H1 (cell line): ENCODE measurements around the gene SPACA9. TPM values are rescaled to one million over a fixed set of nuclear protein-coding genes. Genes with fewer than 3 reads are reported as not detected.

ENCODE experiments used
- CTCF ChIA-PET: fragments of 300-600 bp; sonication (Branson Sonifier 250); formaldehyde crosslinking; loops from one replicate; lab custom pipeline; 2021; ENCODE audit not compliant: partially characterized antibody; lab: Charles Lee
- POLR2A ChIA-PET: fragments of 300-600 bp; sonication (Branson Sonifier 250); formaldehyde crosslinking; loops from one replicate; lab custom pipeline; 2021; ENCODE audit warnings: inconsistent platforms; ENCODE audit not compliant: partially characterized antibody; lab: Charles Lee
- DNase-seq, 2 experiments: peaks; one replicate each; pipeline versions ENCODE4 v3.0.0 to v3.0.0-alpha.2; 2010 to 2022; ENCODE audit warnings: low spot score in 2 of 2, low read depth in 1 of 2, mixed read lengths in 1 of 2
- FAIRE-seq: peaks from 2 replicates; lab custom pipeline; 2011; peaks lifted over from hg19 to GRCh38; lab: Jason Lieb, UNC
- H2AFZ ChIP-seq: 2 replicates; pipeline ENCODE4 v1.8.1; 2012; ENCODE audit warnings: low read length, inconsistent platforms
- H2AK5ac ChIP-seq: 2 replicates; pipeline ENCODE4 v1.6.1; 2013; ENCODE audit warnings: low read depth, low read length
- H2BK120ac ChIP-seq: replicated peaks from 2 replicates; pipeline ENCODE3; 2013; ENCODE audit warnings: low read depth, low read length, inconsistent platforms
- H2BK12ac ChIP-seq: 2 replicates; pipeline ENCODE4 v1.6.1; 2013; ENCODE audit warnings: low read depth, low read length
- H2BK15ac ChIP-seq: 2 replicates; pipeline ENCODE4 v1.6.1; 2013; ENCODE audit warnings: low read length
- H2BK20ac ChIP-seq: 2 replicates; pipeline ENCODE4 v1.6.1; 2013; ENCODE audit warnings: low read length
- H2BK5ac ChIP-seq: 2 replicates; pipeline ENCODE4 v1.6.1; 2013; ENCODE audit warnings: low read depth, low read length
- H3K14ac ChIP-seq: 2 replicates; pipeline ENCODE4 v1.6.1; 2013; ENCODE audit warnings: inconsistent platforms; ENCODE audit not compliant: insufficient read length
- H3K18ac ChIP-seq: 2 replicates; pipeline ENCODE4 v1.6.1; 2013; ENCODE audit warnings: low read length; ENCODE audit errors: extremely low read depth
- H3K23ac ChIP-seq: 2 replicates; pipeline ENCODE4 v1.6.1; 2013; ENCODE audit warnings: inconsistent platforms; ENCODE audit not compliant: insufficient read length
- H3K23me2 ChIP-seq: 2 replicates; pipeline ENCODE4 v1.6.1; 2013; ENCODE audit warnings: low read depth, low read length
- H3K27ac ChIP-seq: 2 replicates; pipeline ENCODE4 v1.6.1; 2011; ENCODE audit warnings: low read depth, low read length, inconsistent platforms
- H3K27me3 ChIP-seq, 4 experiments: replicated peaks in 1 of 4; 1 replicate in 1 of 4; 2 replicates in 3 of 4; pipeline versions ENCODE4 v1.6.1 to v1.8.1; 2011 to 2013; ENCODE audit warnings: low read length in 3 of 4, mild to moderate bottlenecking in 3 of 4, inconsistent platforms in 2 of 4, mixed read lengths in 2 of 4, moderate library complexity in 1 of 4; ENCODE audit not compliant: control insufficient read depth in 3 of 4, insufficient read depth in 3 of 4; ENCODE audit errors: extremely low read depth in 1 of 4
- H3K36me3 ChIP-seq, 4 experiments: 2 replicates each; pipeline versions ENCODE4 v1.6.1 to v1.8.1; 2011 to 2013; ENCODE audit warnings: mild to moderate bottlenecking in 4 of 4, low read length in 3 of 4, moderate library complexity in 2 of 4, control low read depth in 1 of 4, inconsistent platforms in 1 of 4; ENCODE audit not compliant: insufficient read depth in 4 of 4, control insufficient read depth in 2 of 4
- H3K4ac ChIP-seq: replicated peaks from 2 replicates; pipeline ENCODE3; 2013; ENCODE audit warnings: low read length, low read depth, mixed read lengths, inconsistent platforms; ENCODE audit not compliant: insufficient read length
- H3K4me1 ChIP-seq, 4 experiments: replicated peaks in 1 of 4; 1 replicate in 1 of 4; 2 replicates in 3 of 4; pipeline versions ENCODE4 v1.6.1 to v1.8.1; 2011 to 2013; ENCODE audit warnings: low read length in 3 of 4, inconsistent platforms in 2 of 4, mixed read lengths in 1 of 4; ENCODE audit not compliant: insufficient read depth in 4 of 4, control insufficient read depth in 3 of 4
- H3K4me2 ChIP-seq, 2 experiments: 2 replicates each; pipeline versions ENCODE4 v1.6.1 to v1.8.1; 2011 to 2013; ENCODE audit warnings: low read depth in 2 of 2, low read length in 2 of 2, control low read depth in 1 of 2, inconsistent platforms in 1 of 2, mild to moderate bottlenecking in 1 of 2; ENCODE audit not compliant: insufficient read depth in 1 of 2
- H3K4me3 ChIP-seq, 4 experiments: fragments of 200-600, 300-600 bp in 1 of 4; sonication (generic), shearing (Covaris generic), sonication (Bioruptor Twin) in 1 of 4; 2 replicates each; pipeline versions ENCODE4 v1.5.1 to v1.8.1; 2011 to 2016; ENCODE audit warnings: low read length in 4 of 4, low read depth in 3 of 4, control low read depth in 2 of 4, inconsistent platforms in 2 of 4, mild to moderate bottlenecking in 2 of 4, mixed read lengths in 1 of 4, moderate library complexity in 1 of 4; ENCODE audit not compliant: insufficient read depth in 2 of 4; ENCODE audit errors: extremely low read depth in 1 of 4
- H3K56ac ChIP-seq: replicated peaks from 2 replicates; pipeline ENCODE3; 2013; ENCODE audit warnings: low read depth, mild to moderate bottlenecking, mixed read lengths, low read length, inconsistent platforms; ENCODE audit not compliant: insufficient read length
- H3K79me1 ChIP-seq: 2 replicates; pipeline ENCODE4 v1.6.1; 2013; ENCODE audit warnings: low read depth, low read length, control low read depth
- H3K79me2 ChIP-seq, 2 experiments: 2 replicates each; pipeline versions ENCODE4 v1.6.1 to v1.8.1; 2012 to 2013; ENCODE audit warnings: low read length in 2 of 2, mild to moderate bottlenecking in 2 of 2, inconsistent platforms in 1 of 2; ENCODE audit not compliant: insufficient read depth in 2 of 2, control insufficient read depth in 1 of 2
- H3K9ac ChIP-seq, 4 experiments: replicated peaks in 1 of 4; 1 replicate in 1 of 4; 2 replicates in 3 of 4; pipeline versions ENCODE4 v1.6.1 to v1.8.1; 2011 to 2013; ENCODE audit warnings: low read depth in 3 of 4, low read length in 3 of 4, control low read depth in 2 of 4, mild to moderate bottlenecking in 2 of 4, moderate library complexity in 2 of 4, inconsistent platforms in 1 of 4; ENCODE audit errors: extremely low read depth in 1 of 4
- H3K9me3 ChIP-seq, 2 experiments: 2 replicates each; pipeline versions ENCODE4 v1.6.1 to v1.8.1; 2012 to 2013; ENCODE audit warnings: mild to moderate bottlenecking in 2 of 2, moderate library complexity in 2 of 2, control low read depth in 1 of 2, inconsistent platforms in 1 of 2, low read depth in 1 of 2, low read length in 1 of 2, mixed read lengths in 1 of 2; ENCODE audit not compliant: insufficient read depth in 2 of 2
- H4K20me1 ChIP-seq, 2 experiments: replicated peaks in 1 of 2; 2 replicates each; pipeline versions ENCODE3 to v1.8.1; 2011 to 2013; ENCODE audit warnings: inconsistent platforms in 2 of 2, low read length in 2 of 2, mild to moderate bottlenecking in 1 of 2; ENCODE audit not compliant: insufficient read depth in 2 of 2, control insufficient read depth in 1 of 2
- H4K5ac ChIP-seq: 2 replicates; pipeline ENCODE4 v1.6.1; 2013; ENCODE audit warnings: low read length, low read depth, mixed read lengths, inconsistent platforms; ENCODE audit not compliant: insufficient read length
- H4K8ac ChIP-seq: 2 replicates; pipeline ENCODE4 v1.8.0; 2013; ENCODE audit warnings: mild to moderate bottlenecking, moderate library complexity, low read length, inconsistent platforms; ENCODE audit not compliant: insufficient read depth; ENCODE audit errors: extremely low read depth
- H4K91ac ChIP-seq: replicated peaks from 2 replicates; pipeline ENCODE3; 2013; ENCODE audit warnings: low read length, mixed read lengths, inconsistent platforms; ENCODE audit not compliant: insufficient read length
- ASH2L ChIP-seq: fragments of 200-600, 300-600 bp; sonication (generic); IDR thresholded peaks from one replicate; pipeline ENCODE4 v1.7.1; 2017; ENCODE audit warnings: low read length
- CBX5 ChIP-seq: fragments of 300-800, 300-1000 bp; sonication (generic); IDR thresholded peaks from 2 replicates; pipeline ENCODE4 v1.7.1; 2016; ENCODE audit warnings: antibody characterized with exemption, low read length, low read depth
- CHD1 ChIP-seq: IDR thresholded peaks from 2 replicates; pipeline ENCODE4 v1.6.1; 2012; ENCODE audit warnings: low read depth, low read length, improper control_type of control experiment
- CHD2 ChIP-seq: IDR thresholded peaks from 2 replicates; pipeline ENCODE4 v1.6.1; 2012; ENCODE audit warnings: low read length, improper control_type of control experiment
- EP300 ChIP-seq, 2 experiments: IDR thresholded peaks; 1 replicate in 1 of 2; 2 replicates in 1 of 2; pipeline ENCODE4 v1.6.1; 2011 to 2012; ENCODE audit warnings: low read depth in 2 of 2, low read length in 2 of 2, mild to moderate bottlenecking in 2 of 2, borderline replicate concordance in 1 of 2, inconsistent platforms in 1 of 2, moderate library complexity in 1 of 2
- EZH2 ChIP-seq: fragments of 200-600 bp; sonication (generic); IDR thresholded peaks from 2 replicates; pipeline ENCODE4 v1.7.1; 2012; ENCODE audit warnings: low read depth, mild to moderate bottlenecking, moderate library complexity, low read length, inconsistent platforms; ENCODE audit not compliant: severe bottlenecking
- FOSL1 ChIP-seq: IDR thresholded peaks from 2 replicates; pipeline ENCODE4 v1.6.1; 2011; ENCODE audit warnings: mild to moderate bottlenecking, low read depth, low read length, moderate library complexity; ENCODE audit not compliant: insufficient read depth
- POLR2A ChIP-seq, 2 experiments: IDR thresholded peaks; 1 replicate in 1 of 2; 2 replicates in 1 of 2; pipeline ENCODE4 v1.6.1; 2011; ENCODE audit warnings: low read depth in 2 of 2, low read length in 2 of 2, mild to moderate bottlenecking in 2 of 2; ENCODE audit errors: control extremely low read depth in 1 of 2
- SP1 ChIP-seq: IDR thresholded peaks from 2 replicates; pipeline ENCODE4 v1.6.1; 2011; ENCODE audit warnings: low read depth, low read length
- SP4 ChIP-seq: IDR thresholded peaks from 2 replicates; pipeline ENCODE4 v1.6.1; 2012; ENCODE audit warnings: low read length, inconsistent platforms
- SRF ChIP-seq: IDR thresholded peaks from 2 replicates; pipeline ENCODE4 v1.6.1; 2011; ENCODE audit warnings: mild to moderate bottlenecking, low read depth, low read length, moderate library complexity
- WGBS, 2 experiments: shearing (Covaris generic) in 1 of 2; methylation state at CpG; one replicate each; pipeline versions ENCODE4 v1.1.6 to v1.1.7; 2013 to 2015; ENCODE audit warnings: low lambda C conversion rate in 2 of 2, mixed read lengths in 2 of 2, inconsistent platforms in 1 of 2, low coverage in 1 of 2, missing lambda C conversion rate in 1 of 2; ENCODE audit not compliant: insufficient replicate concordance in 2 of 2, insufficient coverage in 1 of 2, insufficient read length in 1 of 2; ENCODE audit errors: extremely low coverage in 1 of 2, missing lambda C conversion rate in 1 of 2; 5-methylcytosine and 5-hydroxymethylcytosine counted together
- polyA plus RNA-seq, 7 experiments: library from polyadenylated mRNA; depleted of rRNA in 3 of 7; stranded (reverse) in 5 of 7; unstranded in 2 of 7; fragments of >200 nt in 5 of 7; fragments of 200-250 nt in 2 of 7; gene quantifications; 1 replicate in 5 of 7; 2 replicates in 1 of 7; 4 replicates in 1 of 7; pipeline versions ENCODE4 v1.2.1 to v1.2.3, GENCODE V29; 2011 to 2013; ENCODE audit warnings: missing spikeins in 2 of 7, mixed read lengths in 2 of 7
- total RNA-seq: library from RNA; stranded (reverse); fragmentation: NEBNext Ultra II Directional; extraction: Animal tissue kit (Norgen Biotek cat#: 25700); gene quantifications from 2 replicates; pipeline ENCODE4 v1.2.1, GENCODE V29; 2021

SPACA9 gene
- total and polyA plus RNA-seq, 2 of the 8 experiments (the other 6 are each of a cell fraction or from before 2014, with no cell fraction given) = 0.63 to 1.3 TPM

DNA sequence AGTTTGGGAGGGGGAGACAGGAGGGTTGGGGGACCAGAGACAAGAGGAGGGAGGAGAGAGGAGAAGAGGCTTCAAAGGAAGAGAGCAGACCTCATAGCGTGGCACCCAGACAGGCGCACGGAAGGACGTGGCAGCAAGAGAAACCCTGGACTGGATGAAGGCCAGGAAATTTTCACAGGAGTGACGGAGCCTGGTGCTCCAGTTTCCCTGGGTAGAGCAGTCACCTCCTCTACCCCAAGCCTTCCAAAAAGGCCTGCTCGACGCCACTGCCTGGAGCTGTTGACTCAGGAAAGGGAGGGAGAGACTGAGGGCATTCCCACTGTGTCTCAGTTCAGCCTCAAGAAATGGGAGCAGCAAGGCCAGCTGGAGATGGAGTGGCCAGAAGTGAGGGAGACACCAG is 19.9 kb upstream of the SPACA9 start:
- no peak overlapping the region for H3K4me2 ChIP-seq
- H3K18ac ChIP-seq = no peak overlapping the region
- DNase-seq (no peak), FAIRE-seq (no peak)
- no peak overlapping the region for H3K56ac ChIP-seq
- H3K27ac ChIP-seq = no peak overlapping the region
- no peak overlapping the region for H2BK12ac ChIP-seq
- no peak for TF ChIP-seq FOSL1
- TF ChIP-seq EP300 (IDR thresholded peaks at IDR 0.05; ENCODE audit: borderline replicate concordance in 1 of 2, low read depth in 2 of 2, low read length in 2 of 2) = no peak
- TF ChIP-seq SP4 = no peak
- no peak for TF ChIP-seq SRF
- no peak for TF ChIP-seq EZH2
- no peak for TF ChIP-seq SP1
- TF ChIP-seq CHD1 = no peak
- no peak for TF ChIP-seq ASH2L
- no peak for TF ChIP-seq POLR2A (IDR thresholded peaks at IDR 0.05; ENCODE audit: control extremely low read depth in 1 of 2, low read depth in 2 of 2, low read length in 2 of 2)
- TF ChIP-seq CHD2 = no peak
- no peak for TF ChIP-seq CBX5
- H3K9me3 ChIP-seq = no peaks in the 10 kb centered on the region
- no peaks in the 10 kb centered on the region for H3K23me2 ChIP-seq
- no peaks in the 10 kb centered on the region for H3K36me3 ChIP-seq
- no peak overlapping the region for H2BK5ac ChIP-seq
- H4K91ac ChIP-seq = no peak overlapping the region
- no peak overlapping the region for H3K23ac ChIP-seq
- no peak overlapping the region for H3K4ac ChIP-seq
- 87% methylated on average over 6 of the region's 7 CpGs; no CpG with 5 or more reads in 1 of the 2 experiments for WGBS, 2 experiments
- no peaks in the 10 kb centered on the region for H3K79me2 ChIP-seq
- 0 out of 2 replicates have a peak overlapping the region, but pooled peaks have one; percentile 7 for H2BK20ac ChIP-seq
- no peak overlapping the region for H4K8ac ChIP-seq
- H3K4me1 ChIP-seq = peaks cover 0 to 20% (median 9%) of the 10 kb centered on the region in 4 experiments; a peak in 6 of 7 replicates
- H2BK15ac ChIP-seq = no peak overlapping the region
- no peaks in the 10 kb centered on the region for H3K79me1 ChIP-seq
- no peak overlapping the region for H2AK5ac ChIP-seq
- H3K9ac ChIP-seq = no peak overlapping the region
- ChIA-PET CTCF (interaction anchor here (0.7 to 2.4 kb wide), 4 partner anchors 10 to 329 kb away, joined by 3 to 15 read pairs (median 4); no protein-coding TSS in a partner anchor), POLR2A (no interaction called here)
- no peak overlapping the region for H3K4me3 ChIP-seq
- no peak overlapping the region for H2BK120ac ChIP-seq
- no peak overlapping the region for H3K14ac ChIP-seq
- no peak overlapping the region for H4K5ac ChIP-seq
- no peaks in the 10 kb centered on the region; a peak in 2 of 7 replicates for H3K27me3 ChIP-seq
- no peak overlapping the region for H2AFZ ChIP-seq
- H4K20me1 ChIP-seq = no peaks in the 10 kb centered on the region
